OCI-M1 (cell line): Measurements from ENCODE around the gene C1orf50.

Experiments used
- DNase-seq: peaks from one replicate; lab custom pipeline; 2025; lab: John Stamatoyannopoulos, UW

Gene C1orf50

GRCh38 chr1:42759114-42759513 lies 7.9 kb upstream of the C1orf50 start:
- DNase-seq = no peak

GRCh38 chr1:42761567-42761966 lies 5.5 kb upstream of the C1orf50 start:
- DNase-seq = no peak

- DNase-seq = no peak
Observed at GRCh38 chr1:42762269-42762668, 4.8 kb upstream of the C1orf50 start.

- DNase-seq = no peak
Observed at GRCh38 chr1:42765269-42765668, 1.8 kb upstream of the C1orf50 start.

- DNase-seq = peak; percentile 73
Observed at GRCh38 chr1:42765832-42766740, 963 bp upstream of the C1orf50 start.

GRCh38 chr1:42767510-42768000 lies 506 bp downstream of the C1orf50 start:
- DNase-seq = peak; percentile 43

- peak; percentile 34 for DNase-seq
Observed at GRCh38 chr1:42768172-42768571, 1.1 kb downstream of the C1orf50 start.

GRCh38 chr1:42769811-42770210 lies 2.8 kb downstream of the C1orf50 start:
- DNase-seq = no peak

GRCh38 chr1:42773420-42773819 lies 6.4 kb downstream of the C1orf50 start:
- no peak for DNase-seq

- no peak for DNase-seq
Observed at GRCh38 chr1:42774928-42775526, 8.0 kb downstream of the C1orf50 start.

GRCh38 chr1:42776502-42776901 lies 9.5 kb downstream of the C1orf50 start:
- no peak for DNase-seq

- DNase-seq = peak; percentile 69
Observed at GRCh38 chr1:42777852-42778251, 10.8 kb downstream of the C1orf50 start.

- DNase-seq = no peak
Observed at GRCh38 chr1:42779725-42780124, 12.7 kb downstream of the C1orf50 start.

GRCh38 chr1:42780176-42780575 lies 13.1 kb downstream of the C1orf50 start:
- no peak for DNase-seq

- no peak for DNase-seq
Observed at GRCh38 chr1:42783092-42783491, 16.0 kb downstream of the C1orf50 start.

GRCh38 chr1:42784547-42784945 lies 17.5 kb downstream of the C1orf50 start:
- no peak for DNase-seq

- no peak for DNase-seq
Observed at GRCh38 chr1:42784946-42785693, 18.1 kb downstream of the C1orf50 start, which contains the start of gene TMEM269. TMEM269 (plus strand) TSS chr1:42784991; CDS start chr1:42789894, 4,903 bp downstream.

GRCh38 chr1:42786097-42786496 lies 19.0 kb downstream of the C1orf50 start:
- DNase-seq = no peak

- no peak for DNase-seq
Observed at GRCh38 chr1:42788021-42788420, 21.0 kb downstream of the C1orf50 start.

GRCh38 chr1:42793824-42794223 lies 26.8 kb downstream of the C1orf50 start:
- no peak for DNase-seq

- DNase-seq = no peak
Observed at GRCh38 chr1:42797414-42797813, 30.4 kb downstream of the C1orf50 start.

GRCh38 chr1:42797979-42798378 lies 30.9 kb downstream of the C1orf50 start:
- no peak for DNase-seq
